HG03521 (cell line): ENCODE measurements around the gene OR2T10.
"Not testable (repeated sequence)": the region's sequence is repeated elsewhere in the genome, so short reads cannot be mapped to it uniquely, and the experiment has no call there.

ENCODE experiments used
- ATAC-seq: cut with Tn5 transposase; IDR thresholded peaks from one replicate; pipeline ENCODE4 v1.9.1; 2021; ENCODE audit warnings: mild to moderate bottlenecking, moderate library complexity; ENCODE audit not compliant: unreplicated experiment

The OR2T10 gene, protein sequence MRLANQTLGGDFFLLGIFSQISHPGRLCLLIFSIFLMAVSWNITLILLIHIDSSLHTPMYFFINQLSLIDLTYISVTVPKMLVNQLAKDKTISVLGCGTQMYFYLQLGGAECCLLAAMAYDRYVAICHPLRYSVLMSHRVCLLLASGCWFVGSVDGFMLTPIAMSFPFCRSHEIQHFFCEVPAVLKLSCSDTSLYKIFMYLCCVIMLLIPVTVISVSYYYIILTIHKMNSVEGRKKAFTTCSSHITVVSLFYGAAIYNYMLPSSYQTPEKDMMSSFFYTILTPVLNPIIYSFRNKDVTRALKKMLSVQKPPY

DNA sequence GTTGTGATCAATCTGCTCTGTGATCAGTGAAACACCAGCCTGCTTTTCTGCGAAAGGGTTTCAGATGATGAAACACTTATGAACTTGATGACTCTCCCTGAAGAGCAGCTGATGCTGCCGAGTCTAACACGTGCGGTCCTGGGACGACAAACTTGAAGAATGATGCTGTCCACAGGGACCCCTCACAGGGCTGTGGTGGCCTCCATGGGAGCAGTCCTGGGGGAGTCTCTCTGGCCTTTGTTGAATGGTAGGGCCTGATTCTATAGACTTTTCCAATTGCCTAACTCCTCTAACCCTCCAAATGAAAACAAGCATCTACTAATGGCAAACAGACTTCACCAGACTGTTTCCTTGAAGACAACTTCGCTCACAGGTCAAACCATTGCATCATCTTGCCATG, at the start of gene OR2T10:
Gene OR2T10, minus strand, starts transcription at position 112 of the 400 bp plus-strand sequence. CDS start 3,932 bp downstream, outside the sequence.
- ATAC-seq = no peak

DNA sequence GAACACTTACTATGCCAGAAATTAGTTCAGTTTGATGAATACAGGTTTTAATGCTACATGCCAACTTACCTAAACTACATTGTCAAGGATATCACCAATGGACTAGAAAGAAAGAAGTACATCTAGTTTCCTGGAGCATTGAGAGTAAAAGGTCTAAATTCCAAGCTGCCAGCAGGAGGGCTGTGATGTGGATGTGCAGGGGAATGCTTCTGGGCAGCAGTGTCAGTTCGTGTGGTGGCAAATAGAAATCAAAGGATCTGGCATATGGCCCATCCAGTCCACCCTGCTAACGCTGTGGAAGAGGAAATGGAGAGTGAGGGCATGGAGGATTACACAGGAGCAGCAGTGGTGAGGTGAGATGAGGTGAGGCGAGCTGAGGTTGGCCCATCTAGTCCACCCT, 47.7 kb upstream of the OR2T10 start, which contains the start of gene OR2T35:
Gene OR2T35, minus strand, starts transcription at position 101 of the 400 bp plus-strand sequence. CDS start 6,020 bp downstream, outside the sequence.
- ATAC-seq = not testable (repeated sequence)

DNA sequence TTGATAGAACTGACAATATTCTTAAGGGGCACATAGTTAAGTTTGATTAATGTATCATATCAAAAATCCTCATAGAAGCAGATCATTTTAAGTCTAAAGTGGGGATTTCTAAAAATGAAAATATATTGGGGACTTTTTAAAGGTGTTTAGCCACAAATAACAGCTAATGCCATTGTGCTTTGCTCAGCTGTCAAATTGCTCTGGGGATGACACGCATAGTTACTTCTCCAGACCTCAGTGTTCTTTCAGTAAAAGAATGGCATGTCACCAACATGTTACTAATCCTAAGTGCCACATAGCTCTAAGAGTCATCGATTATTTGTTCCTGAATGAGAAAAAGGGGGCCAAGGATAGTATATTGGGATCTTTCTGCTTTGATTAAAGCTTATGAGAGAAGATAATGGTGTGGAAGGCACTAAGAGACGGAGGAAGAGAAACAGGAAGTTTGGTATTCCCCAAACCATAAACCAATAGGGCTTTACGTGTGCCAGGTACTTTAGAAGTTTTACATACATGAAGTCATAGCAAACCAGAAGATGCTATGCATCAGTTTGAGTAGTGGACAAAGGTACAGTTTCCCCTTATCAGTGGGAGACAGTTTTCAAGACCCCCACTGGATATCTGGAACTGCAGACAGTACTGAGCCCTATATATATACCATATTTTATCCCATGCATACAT, 45.6 kb upstream of the OR2T10 start:
- ATAC-seq = peak; percentile 60

DNA sequence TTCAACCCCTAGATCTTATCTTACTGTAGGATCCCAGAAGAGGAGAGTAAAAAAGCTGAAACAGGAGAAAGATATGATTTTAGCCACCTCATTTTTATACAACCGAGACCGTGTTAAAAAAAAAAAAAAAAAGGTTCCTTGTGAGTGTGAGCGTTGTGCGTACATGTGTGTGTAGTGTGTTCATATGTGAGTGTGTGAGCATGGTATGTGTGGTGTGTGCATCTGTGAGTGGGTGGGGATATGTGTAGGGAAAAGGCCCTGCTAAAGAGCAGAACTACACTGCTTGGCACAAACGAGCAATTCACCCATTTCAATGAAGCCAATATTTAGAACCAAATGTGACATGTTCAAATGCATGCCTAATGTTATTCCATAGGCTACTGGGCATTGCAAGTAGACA, 44.1 kb upstream of the OR2T10 start:
- not testable (repeated sequence) for ATAC-seq

DNA sequence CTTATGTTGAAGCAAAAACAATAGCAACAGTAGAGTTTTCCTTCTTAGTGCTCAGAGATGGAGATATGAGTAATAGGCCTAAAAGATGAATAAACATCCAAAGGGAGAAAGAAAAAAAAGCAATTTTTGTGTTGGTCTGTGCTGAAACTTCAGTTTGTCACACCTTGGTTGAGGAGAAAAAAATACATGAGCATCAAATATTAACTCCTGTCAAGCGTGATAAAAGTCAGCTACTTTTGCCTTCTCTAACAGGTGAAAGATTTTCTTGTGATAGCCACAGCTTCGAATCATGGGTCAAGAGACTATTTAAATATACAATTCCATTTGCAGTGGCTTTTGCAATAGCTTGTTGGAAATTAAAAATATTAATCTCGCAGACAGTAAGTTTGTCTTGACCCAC, 43.4 kb upstream of the OR2T10 start:
- ATAC-seq = peak; percentile 38

DNA sequence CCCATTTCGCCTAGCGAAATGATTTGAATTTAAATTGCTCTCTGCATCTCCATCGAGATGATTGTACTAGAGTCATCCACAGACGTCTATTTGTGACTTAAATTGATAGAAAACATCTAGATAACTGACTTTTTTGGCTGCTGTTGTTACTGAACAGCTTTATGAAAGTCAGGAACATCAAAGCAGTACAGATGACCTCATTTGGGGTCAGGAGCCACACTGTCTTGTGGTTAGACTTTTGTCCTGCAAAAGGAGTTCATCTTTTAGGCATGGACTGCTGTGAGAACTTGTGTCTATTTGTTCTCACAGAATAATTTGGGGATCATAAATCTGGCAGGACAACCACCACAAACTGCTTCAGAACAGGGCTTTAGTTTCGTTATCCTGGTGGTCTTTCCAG, 42.2 kb upstream of the OR2T10 start:
- not testable (repeated sequence) for ATAC-seq

DNA sequence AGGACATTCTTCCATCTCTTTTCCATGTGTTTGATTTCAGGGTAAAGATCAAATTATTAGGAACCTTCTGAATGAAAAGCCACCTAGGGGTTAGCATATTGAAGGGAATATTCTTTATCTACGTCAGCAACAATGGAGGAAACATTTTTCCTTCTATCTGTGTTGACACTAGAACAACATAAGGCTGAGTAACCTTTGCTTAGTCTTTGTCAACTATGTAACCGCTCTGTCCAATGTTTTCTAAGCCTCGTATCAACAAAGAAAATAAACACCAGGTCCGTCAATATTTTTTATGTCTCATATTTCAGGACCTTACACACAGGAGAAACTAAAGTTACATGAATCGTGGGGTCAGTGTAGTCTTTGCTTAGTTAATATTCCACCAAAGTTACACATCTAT, 39.1 kb upstream of the OR2T10 start:
- ATAC-seq = not testable (repeated sequence)

DNA sequence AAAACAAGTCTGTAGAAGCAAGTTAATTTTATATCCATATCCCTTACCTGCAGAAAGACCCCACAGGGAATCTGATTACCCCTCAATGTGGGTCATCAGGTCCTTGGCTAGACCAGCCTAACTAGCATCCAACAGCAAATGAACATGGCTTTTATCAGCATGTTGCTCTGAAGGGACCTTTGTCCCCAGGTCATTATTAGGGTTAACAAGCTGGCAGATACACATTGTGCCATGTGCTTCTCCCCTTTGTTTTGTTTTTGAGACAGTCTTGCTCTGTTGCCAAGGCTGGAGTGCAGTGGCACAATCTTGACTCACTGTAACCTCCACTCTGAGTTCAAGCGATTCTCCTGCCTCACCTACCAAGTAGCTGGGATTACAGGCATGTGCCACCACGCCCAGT, 37.5 kb upstream of the OR2T10 start, which contains the start of gene OR2T11:
Gene OR2T11, minus strand, starts transcription at position 101 of the 400 bp plus-strand sequence. CDS start 7,963 bp downstream, outside the sequence.
- ATAC-seq = not testable (repeated sequence)

DNA sequence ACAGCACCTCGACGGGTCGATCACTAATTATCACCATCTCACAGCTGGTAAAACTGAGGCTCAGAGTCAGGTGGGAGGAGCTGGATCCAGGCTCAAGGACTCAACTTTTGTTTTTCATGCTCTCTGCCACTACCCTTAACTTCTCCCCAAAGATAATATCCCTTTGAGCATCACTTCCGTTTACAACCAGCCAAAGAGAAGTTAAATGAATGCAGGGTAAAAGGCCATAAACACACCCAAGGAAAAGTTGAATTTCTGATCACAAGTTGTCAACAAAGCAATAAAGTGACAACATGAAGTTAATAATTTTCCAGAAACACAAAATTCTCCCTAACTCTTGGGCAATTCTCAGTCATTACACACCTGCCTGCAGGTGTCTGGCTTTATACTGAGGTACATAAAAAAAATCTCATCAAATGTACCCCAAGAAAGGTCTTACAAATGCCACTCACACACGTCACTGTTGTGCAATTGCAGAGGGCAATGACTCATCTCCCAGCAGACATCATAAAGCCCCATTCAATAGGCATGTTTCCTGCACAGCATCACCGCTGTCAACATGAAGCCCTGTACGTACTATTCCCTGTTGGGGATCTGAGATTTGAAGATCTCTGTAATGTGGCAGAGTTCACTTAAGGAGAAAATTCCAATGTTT, 34.0 kb upstream of the OR2T10 start:
- no peak for ATAC-seq

DNA sequence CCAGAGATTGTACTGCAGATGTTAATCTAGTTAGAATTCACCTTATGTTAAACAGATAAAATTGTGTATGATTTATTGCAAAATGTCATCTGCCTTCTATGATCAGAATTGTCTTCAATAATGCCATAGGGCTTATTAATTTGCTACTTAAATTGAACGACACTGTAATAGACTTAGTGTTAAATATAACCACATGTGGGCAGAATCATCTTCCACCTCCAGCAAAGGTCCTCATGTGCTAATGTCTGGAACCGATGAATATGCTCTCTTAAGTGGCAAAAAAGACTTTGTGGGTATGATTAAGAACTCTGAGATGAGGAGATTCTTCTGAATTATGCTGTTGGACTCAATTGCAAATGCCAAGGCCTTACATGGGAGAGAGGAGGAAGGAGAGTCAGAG, 33.1 kb upstream of the OR2T10 start:
- ATAC-seq = no peak

DNA sequence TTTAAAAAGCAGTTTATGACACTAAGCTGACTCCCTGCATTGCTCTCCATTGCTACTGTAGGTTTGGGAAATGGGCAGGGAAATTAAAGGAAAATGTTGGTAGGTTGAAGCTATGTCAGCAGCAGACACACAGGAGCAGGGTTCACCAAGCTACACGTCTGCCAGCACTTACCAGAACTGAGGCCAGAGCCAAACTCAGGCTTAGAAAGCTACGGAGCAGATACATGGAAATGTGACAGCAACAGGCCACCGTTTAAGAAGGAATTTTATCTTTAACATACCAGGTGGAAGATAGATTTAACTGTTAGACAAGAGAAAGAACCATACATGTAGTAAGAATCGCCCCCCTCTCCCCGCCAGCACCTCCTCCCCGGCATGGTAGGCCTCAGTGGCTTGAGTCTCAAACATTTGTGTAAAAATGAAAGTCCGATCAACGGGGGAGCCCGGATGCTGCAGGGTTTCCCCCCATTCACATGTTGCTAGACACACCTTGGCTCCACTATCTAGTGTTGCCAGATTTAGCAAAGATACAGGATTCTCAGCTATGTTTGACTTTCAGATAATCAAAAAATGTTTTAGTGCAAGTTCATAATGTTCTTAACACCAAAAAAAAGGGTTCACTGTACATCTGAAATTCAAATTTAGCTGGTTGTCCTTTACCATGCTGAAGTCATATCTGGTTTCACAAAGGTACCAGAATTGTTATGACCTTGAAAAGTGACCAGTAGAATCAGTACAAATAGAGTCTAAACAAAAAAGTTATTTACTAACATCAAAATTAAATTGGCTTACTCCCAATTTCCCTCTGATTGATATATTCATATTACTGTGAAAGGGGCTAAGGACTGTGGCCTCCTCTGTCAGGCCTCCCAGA, 30.7 kb upstream of the OR2T10 start:
- peak; percentile 80 for ATAC-seq

DNA sequence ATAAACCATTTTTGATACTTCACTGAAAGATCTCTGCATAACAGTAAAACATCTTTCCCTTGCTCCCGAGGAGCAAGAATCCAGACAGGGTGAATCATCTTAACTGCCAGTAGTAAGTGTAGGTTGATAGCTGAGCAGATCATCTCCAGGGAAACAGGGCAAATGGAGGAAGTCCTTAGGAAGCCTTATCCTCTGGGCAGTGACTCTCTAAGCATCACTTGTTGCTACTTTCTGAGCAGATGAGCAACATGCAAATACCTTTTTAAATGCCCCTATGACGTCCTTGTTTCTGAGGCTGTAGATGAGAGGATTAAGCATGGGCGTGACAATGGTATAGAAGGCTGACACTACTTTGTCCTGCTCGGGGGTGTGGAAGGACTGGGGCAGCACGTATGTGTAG, 28.5 kb upstream of the OR2T10 start:
- no peak for ATAC-seq

DNA sequence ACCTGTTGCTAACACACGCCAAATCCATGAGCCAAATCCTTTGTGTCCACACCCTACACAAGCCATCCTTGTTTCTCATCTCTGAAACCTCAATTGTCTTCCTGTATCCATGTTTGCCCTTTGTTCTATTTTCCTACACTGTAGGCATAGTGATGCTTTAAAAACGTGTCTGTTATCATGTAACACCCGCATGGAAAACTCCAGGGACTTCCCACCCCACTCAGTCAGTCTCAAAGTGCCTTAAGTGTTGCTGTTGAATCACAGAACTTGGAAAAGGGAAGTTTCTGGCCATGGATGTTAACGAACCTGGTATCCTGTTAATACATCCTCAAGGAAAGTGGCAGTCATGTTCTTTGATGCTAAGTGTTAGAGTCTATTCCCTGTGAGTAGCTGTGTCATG, 27.7 kb upstream of the OR2T10 start:
- no peak for ATAC-seq

DNA sequence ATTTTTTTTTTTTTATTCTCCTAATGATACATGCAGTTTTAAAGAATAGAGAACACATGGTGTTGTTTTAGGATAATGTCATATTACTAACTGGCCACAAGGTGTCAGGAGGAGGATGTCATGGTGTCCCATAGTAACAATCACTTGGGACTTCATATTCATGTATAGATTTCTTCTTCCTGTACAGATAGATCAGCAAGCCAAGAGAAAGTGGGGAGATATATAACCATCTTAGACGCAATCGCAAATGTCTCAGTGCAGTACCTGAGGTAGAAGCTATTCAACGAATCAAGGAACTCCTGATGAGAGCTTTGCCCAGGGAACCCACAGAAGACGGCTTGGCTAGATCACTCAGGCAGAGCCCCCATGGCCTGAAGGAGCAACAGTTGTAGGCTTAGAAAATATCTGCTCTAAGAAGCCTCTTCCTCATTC, 25.1 kb upstream of the OR2T10 start:
- ATAC-seq = peak; percentile 92

DNA sequence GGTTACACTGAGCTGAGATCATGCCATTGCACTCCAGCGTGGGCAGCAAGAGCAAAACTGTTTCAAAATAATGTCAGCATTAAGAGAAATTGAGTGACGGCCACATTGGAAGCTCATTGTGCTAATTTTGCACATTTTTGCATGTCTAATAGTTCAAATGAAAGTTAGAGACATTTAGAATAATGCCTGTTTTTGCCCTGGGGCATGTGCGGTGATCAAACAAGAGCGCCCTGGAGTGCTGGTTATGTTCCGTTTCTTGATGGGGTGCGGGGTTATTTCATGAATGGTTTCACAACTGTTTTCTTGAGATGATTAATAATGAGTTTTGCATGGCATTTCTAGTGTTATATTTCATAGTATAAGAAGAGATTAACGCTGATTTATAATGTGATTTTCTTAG, 24.3 kb upstream of the OR2T10 start:
- ATAC-seq = no peak

DNA sequence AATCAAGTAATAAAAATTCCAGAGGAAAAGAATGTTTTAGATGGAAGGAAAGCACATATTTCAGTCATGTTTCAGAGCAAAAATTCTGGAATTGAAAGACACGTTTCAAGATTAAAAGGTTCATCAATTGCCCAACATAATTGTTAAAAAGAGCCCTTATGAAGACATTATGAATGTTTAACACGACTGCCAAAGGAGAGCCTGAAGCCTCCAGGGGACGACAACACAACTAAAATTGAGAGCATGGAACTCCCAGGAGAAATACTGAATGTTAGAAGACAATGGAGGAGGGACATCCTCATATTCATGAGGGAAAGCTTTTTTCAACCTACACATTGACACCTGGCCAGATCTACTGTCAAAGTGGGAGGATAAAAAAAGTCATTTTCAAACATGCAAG, 21.4 kb upstream of the OR2T10 start:
- ATAC-seq = no peak

DNA sequence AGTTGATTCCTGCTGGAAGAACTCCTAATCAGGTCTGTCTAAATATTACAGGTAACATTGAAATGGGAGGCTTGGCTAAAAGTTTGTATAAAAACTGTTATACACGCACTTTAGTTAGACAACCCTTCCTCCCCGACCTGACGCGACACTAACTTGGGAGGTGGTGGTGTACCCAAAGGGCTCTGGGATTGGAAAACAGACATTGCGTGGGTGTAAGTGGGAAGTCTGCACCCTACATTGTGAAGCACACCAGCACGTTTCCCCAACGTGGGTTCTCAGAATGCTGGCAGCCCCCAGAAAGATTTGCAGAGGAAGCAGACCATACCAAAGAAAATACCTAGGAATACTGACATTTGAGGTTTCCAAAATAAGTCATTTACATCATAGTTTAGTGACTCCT, 20.6 kb upstream of the OR2T10 start:
- ATAC-seq = no peak

DNA sequence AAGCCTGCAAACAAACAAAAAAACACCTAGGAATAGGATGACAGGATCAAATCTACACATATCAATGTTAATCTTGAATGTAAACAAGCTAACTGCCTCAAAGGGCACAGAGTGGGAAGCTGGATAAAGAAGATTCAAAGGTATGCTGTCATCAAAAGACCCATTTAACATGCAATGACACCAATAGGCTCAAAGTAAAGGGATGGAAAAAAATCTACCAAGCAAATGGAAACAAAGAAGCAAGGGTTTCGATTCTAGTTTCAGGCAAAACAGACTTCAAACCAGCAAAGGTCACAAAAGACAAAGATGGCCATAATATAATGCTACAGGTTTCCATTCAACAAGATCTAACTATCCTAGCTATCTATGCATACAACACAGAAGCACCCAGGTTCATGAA, 16.2 kb upstream of the OR2T10 start:
- no peak for ATAC-seq

DNA sequence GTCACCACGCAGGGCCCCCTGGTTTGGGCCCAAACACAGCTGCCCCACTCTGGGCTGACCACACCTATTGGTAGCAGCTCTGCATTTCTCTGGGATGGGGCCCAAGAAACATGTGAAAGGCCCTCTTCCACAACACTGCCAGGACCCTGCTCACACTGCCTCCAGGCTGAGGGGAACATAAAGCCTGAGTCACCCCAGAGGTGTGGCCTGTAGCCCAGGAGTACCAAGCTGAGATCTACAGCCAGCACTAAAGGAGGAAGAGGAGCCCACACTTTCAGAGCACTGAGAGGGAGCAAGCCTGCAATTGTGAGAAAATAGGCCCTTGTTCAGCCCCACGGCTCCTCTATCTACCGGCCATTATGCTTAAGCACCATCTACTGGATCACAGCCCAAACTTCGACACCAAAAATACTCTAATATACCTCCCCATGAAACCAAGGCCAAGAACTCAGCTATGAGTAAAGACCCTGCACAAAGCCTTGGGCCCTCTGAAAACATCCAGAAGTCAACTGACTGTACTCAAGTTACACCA, 14.4 kb upstream of the OR2T10 start:
- no peak for ATAC-seq

DNA sequence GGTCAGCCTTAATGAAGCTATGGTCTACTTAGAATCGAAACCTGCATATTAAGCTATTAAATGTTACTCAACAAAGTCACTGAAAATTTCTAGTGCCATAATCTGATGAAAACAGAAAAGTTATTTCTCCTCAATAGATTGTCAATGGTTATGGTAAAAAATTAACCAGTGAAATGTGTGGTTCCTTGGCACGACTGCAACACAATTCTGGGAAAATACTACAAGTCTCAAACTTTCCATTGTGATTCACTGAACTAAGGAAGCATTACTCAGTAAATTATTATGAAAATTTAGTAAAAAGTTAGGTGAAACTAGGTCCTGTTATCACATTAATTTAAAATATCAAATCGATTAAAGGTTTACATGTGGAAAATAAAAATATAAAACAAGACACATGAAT, 12.8 kb upstream of the OR2T10 start:
- ATAC-seq = no peak
